Activated CD8-positive, alpha-beta memory T cell treated with anti-CD3 and anti-CD28 coated beads, Interleukin-2, amount 50 U/mL, for 48 hours (primary cell): ENCODE data around the gene FCHO1.
"Not testable (repeated sequence)": the region's sequence is repeated elsewhere in the genome, so short reads cannot be mapped to it uniquely, and the experiment has no call there.

Experiments
- DNase-seq: peaks from one replicate; pipeline ENCODE4 v3.0.0-alpha.2; 2020

The FCHO1 gene

DNA sequence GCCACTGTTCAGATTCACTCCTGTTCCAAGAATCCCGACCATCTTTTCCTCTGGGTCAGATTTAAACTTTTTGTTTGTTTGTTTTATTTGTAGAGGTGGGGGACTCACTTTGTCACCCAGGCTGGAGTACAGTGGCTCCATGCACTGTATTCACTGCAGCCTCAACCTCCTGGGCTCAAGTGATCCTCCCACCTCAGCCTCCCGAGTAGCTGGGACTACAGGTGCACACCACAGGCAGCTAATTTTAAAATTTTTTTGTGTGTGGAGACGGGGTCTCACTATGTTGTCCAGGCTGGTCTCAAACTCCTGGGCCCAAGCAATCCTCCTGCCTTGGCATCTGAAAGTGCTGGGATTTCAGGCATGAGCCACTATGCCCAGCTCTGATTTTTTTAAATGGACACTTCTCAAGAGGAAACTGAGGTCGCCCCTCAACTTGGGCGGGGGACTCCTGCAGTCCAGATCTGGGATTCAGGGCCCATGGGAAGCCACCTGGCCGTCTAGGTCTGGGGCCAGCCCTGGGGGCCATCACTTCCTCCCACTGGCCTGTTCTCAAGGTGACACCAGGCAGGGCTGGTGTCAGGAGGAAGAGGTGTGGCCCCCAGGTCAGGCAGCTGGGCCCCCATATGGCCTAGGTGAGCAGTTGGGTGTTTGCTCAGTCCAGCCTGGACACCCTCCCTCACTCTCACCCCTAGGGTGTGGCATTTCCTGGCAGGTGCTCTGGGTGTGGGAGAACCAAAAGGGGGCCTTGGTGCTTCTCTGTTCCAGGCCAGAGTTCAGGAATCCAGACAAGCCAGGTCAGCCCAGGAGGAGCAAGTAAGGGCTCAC is 44.9 kb downstream of the FCHO1 start:
- DNase-seq = no peak

DNA sequence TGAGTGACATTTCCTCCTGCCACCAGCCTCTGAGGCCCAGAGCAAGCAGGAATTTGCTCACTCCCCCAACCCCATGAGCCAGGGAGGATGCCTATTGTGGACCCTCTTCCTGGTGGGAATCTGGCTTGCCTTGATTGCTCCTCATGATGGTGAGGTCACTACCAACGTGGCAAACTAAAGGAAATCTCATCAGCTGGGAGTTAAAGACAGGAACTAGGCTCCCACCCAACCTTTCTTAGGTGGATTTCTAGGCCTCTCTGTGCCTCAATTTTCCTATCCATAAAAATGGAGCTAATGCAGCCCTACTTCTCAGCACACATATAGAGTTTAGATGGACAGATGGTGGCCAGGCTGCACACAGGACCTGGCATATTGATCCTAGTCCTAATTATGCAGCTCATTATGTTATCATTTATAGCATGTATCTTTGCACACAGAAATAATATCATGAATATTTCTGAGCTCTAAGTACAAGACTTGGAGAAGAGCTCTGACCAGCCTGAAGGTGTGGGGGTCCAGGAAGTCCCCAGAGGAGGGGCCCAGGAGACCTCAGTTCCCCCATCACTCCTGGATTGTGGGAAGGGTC is 45.7 kb downstream of the FCHO1 start:
- no peak for DNase-seq

DNA sequence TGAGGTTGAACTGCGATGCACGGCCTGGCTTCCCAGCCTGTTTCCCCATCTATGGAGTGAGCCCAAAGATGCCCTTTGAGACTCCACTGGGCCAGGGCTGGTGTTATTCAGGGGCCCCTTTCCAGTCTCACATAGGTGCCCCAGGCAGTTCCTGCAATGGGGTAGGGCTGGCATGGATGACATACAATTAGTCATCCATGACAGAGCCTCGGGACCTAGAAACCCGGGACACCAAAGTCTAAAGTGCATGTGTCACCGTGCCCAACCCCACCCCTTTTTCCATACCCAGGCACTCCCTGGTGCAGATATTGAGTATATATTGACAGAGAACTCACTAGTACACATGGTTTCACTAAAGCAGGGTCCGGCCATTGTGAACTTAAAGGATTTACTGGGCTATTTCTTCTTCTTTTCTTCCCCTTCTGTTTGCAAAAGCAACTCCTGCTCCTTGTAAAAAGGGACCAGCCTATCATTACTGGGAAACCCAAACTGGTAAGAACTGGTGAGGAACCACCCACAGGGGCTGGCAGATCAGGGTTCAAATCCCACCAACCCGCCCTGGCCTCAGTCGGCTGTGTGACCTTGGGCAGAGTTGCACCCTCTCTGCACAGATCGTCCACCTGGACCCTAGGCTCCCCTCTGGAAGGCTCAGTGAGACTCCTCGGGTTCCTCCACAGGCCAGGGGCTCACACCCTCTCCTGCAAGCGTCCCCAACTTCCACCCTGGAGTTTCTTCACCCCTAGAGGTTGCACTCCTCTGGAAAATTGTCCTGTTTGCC is 46.3 kb downstream of the FCHO1 start:
- peak; percentile 66 for DNase-seq

DNA sequence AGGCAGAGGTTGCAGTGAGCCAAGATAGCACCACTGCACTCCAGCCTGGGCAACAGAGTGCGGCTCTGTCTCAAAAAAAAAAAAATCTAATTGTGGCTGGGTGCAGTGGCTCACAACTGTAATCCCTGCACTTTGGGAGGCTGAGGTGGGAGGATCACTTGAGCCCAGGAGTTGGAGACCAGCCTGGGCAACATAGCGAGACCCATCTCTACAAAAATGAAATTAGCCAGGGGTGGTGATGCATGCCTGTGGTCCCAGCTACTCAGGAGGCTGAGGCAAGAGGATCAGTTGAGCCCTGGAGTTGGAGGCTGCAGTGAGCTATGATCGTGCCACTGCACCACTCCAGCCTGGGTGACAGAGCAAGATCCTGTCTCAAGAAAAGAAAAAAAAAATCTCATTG is 47.3 kb downstream of the FCHO1 start:
- not testable (repeated sequence) for DNase-seq

DNA sequence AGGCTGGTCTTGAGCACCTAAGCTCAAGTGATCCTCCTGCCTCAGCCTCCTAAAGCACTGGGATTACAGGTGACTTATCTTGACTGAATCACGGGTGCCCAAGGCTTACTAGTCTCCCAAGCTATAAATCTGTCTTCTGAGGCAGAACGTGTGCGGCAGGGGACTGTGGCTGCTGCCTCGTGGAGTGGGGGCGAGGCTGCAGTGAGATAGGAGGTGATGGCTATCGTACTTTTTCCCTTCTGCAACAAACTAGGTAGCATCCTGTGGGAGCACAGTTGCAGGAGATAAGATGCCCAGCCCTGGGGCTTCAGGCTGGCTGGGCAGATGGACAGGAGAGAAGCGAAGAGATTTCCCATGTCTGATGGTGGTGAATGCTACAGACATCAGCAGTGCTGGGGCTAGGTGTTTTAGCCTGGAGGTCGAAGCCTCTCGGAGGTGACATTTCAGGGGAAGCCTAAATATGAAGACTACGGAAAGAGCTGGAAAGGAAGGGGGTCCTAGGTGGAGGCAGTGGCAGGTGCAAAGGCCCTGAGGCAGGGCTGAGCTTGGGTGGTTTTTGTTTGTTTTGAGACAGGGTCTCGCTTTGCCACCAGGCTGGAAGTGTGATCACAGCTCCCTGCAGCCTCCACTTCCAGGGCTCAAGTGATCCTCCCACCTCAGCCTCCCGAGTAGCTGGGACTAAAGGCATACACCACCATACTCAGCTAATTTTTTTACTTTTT is 51.0 kb downstream of the FCHO1 start:
- no peak for DNase-seq

DNA sequence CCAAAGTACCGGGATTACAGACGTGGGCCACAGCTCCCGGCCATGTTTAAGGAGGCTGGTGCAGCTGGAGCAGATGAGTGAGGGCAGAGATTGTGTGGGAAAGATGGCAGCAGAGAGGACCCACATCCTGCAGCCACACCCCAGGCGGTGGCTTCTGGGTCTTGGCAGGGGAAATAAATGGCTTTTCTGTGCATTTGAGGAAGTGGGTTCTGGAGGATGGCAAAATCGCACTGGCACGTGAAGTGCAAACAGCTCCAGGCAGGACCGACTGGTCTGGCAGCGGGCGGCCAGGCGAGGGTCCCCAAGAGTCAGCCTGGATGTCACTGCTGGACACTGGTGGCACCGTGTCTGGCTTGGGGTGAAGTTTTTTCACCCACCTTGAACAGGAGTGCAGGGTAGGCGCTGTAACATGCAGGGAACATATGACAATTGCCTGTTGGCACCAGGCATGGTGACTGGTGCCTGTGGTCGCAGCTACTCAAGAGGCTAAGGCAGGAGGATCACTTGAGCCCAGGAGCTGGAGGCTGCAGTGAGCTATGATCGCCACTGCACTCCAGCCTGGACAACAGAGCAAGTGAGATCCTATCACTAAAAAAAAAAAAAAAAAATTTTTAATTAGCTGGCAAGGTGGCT is 52.1 kb downstream of the FCHO1 start:
- no peak for DNase-seq

DNA sequence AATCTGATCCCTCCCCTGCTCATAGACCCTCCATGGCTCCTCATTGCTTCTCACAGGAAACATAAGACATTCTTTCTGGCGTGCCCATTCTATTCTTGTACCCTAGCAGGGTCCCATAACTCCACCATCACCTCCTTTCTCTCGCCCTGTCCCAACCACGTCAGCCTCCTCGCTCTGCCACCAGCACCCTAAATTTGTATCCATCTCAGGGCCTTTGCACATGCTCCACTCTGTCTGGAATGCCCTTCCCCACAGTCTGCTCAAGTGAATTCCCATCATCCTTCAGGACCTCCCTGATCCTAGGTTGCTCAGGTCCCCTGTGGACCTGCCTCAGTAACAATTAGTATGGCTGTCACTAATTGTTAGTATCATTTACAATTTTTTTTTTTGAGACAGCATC is 54.1 kb downstream of the FCHO1 start:
- DNase-seq = no peak

DNA sequence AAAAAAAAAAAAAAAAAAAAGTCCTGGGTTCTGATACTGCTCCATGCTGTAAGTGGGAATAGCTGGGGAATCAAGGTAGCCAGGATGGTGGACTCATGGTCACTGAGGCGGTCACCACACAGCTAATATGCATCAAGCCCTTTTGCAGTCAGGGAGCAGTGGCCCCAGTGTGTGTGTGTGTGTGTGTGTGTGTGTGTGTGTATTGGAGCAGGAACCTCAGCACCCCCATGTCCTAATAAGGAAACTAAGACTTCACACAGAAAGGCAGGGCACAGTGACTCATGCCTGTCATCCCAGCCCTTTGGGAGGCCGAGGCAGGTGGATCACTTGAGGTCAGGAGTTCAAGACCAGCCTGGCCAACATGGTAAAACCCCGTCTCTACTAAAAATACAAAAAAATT is 55.7 kb downstream of the FCHO1 start:
- DNase-seq = no peak

DNA sequence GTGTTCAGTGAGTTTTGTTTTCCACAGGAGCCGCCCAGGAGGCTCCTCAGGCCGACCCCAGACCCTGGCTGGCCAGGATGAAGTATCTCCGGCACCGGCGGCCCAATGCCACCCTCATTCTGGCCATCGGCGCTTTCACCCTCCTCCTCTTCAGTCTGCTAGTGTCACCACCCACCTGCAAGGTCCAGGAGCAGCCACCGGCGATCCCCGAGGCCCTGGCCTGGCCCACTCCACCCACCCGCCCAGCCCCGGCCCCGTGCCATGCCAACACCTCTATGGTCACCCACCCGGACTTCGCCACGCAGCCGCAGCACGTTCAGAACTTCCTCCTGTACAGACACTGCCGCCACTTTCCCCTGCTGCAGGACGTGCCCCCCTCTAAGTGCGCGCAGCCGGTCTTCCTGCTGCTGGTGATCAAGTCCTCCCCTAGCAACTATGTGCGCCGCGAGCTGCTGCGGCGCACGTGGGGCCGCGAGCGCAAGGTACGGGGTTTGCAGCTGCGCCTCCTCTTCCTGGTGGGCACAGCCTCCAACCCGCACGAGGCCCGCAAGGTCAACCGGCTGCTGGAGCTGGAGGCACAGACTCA is 56.5 kb downstream of the FCHO1 start:
- DNase-seq = no peak

DNA sequence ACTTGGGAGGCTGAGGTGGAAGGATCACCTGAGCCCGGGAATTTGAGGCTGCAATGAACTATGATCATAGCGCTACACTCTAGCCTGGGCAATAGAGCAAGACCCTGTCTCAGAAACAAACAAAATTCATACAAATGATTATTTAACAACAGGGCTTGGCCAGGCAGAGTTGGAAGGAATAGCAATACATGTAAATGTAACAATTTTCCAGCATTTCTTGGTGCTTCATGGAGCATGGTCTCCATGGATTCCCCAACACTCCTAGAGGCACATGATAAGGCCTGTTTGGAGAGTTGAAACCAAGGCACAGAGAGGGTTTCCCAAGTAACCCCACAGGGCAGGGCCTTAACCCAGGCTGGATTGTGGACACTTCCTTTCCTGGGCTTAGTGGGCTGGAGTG is 59.8 kb downstream of the FCHO1 start:
- DNase-seq = no peak

DNA sequence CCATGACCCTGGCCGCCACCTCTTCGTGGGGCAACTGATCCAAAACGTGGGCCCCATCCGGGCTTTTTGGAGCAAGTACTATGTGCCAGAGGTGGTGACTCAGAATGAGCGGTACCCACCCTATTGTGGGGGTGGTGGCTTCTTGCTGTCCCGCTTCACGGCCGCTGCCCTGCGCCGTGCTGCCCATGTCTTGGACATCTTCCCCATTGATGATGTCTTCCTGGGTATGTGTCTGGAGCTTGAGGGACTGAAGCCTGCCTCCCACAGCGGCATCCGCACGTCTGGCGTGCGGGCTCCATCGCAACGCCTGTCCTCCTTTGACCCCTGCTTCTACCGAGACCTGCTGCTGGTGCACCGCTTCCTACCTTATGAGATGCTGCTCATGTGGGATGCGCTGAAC is 60.4 kb downstream of the FCHO1 start:
- DNase-seq = no peak

DNA sequence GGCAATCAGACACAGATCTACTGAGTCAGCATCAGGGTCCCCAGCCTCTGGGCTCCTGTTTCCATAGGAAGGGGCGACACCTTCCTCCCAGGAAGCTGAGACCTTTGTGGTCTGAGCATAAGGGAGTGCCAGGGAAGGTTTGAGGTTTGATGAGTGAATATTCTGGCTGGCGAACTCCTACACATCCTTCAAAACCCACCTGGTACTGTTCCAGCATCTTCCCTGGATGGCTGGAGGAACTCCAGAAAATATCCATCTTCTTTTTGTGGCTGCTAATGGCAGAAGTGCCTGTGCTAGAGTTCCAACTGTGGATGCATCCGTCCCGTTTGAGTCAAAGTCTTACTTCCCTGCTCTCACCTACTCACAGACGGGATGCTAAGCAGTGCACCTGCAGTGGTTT is 60.8 kb downstream of the FCHO1 start:
- DNase-seq = no peak

DNA sequence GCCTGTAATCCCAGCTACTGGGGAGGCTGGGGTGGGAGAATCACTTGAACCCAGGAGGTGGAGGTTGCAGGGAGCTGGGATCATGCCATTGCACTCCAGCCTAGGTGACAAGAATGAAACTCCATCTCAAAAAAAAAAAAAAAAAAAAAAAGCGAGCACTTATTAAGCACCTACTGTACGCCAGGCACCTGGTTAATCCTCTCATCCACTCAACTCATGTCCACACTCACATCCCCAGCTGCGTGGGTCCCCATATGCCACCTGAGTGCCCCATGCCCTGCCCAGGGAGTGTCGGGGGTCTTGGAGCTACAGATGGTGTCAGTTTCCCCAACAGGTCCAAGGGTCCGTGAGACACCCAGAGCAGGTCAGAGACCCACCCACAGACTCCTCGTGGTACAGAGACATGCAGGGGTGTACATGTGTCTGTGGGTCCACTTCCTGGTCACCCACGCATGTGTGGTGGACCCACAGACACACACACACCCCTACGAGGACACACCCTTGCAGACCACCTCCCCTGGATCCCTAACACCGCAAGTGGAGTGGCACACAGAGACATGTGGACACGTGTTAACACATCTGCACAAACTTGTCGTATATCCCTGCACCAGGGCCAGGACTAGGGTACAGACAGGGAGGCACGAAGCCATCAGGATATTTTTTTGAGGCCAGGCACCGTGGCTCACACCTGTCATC is 66.5 kb downstream of the FCHO1 start:
- no peak for DNase-seq

DNA sequence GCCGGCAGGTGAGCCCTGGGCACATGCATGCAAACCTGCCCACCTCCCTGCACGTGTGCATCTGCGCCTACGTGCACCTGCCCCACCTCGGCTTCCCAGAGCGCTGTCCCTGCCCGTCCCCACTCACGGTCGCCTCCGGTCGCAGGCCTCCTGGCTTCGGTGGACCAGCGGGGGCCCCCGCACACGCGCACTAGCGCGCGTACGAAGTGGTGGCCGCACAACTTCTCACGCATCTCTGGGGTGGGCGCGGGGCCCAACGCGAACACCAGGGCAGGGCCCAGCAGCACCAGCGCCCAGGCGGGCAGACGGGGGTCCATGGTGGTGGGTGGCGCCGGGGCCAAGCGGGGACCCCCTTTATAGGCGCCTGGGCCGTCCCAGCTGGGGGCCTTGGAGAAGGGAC is 69.9 kb downstream of the FCHO1 start, which contains the start of gene INSL3:
INSL3 (minus strand) TSS at position 330 of the 400 bp plus-strand sequence; CDS start at position 317, 13 bp downstream.
- no peak for DNase-seq

DNA sequence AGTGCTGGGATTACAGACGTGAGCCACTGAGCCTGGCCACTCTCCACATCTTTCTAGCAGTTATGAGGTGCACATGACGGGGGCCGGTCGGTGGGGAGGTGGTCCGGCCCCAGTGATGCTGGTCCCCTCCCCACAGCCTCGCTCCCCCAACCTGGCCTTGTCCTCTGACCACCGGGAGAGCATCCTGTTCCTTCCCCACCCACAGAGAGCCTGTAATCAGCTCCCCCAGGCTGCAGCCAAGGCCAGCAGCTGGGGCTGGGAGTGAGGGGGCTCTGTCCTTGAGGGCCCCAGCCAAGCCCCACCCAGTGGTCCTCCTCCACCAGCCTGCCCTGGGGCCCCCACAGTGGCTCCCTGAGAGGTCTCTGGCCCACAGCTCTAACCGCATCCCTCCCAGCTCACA is 73.1 kb downstream of the FCHO1 start:
- DNase-seq = no peak

DNA sequence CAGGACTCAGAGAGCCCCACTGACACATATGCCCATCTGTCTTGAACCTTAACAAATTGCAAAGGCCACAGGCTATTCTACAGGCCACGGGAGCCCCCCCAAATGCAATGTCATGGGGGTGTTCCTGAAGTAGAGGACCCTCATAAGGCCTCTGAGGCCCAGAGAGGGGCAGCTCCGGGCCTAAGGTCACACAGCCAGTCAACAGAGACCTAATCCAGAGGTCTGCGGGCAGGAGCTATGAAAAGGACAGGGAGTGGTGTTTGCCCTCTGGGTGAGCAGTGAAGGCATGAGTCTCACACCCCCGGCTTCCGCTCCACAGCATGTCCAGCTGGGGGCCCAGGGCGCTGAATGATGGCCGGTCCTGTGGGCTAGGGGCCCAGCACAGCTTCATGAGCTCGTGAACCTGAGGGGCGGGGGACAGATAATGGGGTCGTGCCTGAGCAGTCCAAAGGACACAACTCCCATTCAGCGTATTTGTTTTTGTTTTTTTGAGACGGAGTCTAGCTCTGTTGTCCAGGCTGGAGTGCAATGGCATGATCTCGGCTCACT is 75.3 kb downstream of the FCHO1 start:
- DNase-seq = no peak

DNA sequence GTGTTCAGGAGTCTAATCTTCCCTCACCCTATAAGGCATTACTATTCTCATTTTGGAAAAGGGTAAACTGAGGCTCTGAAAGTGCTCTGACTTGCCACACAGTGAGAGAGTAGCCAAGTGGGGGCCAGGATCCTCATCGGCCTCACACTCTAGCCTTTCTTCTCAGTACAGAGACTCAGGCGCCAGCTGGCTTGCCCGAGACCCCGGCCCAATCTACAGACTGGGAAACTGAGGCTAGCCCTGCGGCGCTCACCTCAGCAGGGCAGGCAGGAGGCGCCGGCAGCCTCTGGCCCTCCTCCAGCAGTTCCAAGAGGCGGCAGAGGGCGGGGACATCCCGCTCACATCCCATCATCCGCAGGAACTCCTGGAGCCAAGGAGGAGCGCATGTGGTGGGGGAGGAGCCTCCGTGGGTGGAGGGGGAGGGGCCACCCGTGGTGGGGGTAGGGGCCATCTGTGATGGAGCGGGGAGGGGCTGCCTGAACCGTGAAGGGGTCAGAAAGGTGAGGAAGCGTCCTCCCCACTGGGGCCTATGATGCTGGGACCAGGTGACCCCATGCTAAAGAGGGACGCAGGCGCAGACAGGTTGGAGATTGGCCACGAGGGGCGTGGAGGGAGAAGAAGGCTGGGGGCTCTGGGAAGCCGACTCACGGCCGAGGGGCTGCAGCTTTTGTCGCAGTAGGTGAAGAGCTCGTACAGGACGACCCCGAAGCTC is 78.7 kb downstream of the FCHO1 start:
- no peak for DNase-seq

DNA sequence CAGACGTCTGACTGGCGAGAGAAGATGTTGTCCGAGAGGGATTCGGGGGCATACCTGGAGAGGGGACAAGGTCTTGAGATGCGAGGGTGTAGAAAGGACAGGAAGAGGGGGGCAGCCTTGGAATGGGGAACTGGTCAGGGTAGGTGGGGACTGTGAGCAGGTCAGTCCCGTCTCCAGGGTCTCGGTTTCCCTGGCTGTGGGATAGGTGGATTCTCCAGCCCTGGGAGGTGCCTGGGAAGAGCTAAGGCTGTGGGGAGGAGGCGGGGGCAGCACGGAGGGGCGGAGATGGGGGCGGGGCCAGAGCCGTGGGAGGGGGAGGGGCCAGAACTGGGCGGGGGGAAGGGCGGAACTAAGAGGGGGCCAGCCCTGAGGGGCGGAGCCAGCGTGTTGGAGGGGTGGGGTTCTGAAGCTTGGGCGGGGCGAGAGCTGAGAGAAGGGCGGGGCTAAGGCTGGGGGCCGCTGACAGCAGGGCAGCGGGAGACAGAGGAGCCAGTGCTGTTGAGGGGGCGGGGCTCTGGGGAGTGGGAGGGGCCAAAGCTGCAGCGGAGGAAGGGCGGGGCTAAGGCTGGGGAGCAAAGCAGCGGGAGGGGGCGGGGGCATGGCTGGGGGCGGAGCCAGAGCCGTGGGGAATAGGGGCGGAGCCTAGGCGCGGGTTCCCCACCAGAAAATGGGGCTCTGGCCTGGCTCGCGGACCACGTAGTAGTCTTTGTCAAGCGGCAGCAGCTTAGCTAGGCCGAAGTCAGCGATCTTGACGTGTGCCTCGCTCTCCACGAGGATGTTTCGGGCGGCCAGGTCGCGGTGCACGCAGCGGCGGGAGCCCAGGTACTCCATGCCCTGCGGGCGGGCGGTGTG is 79.5 kb downstream of the FCHO1 start:
- peak; percentile 85 for DNase-seq

DNA sequence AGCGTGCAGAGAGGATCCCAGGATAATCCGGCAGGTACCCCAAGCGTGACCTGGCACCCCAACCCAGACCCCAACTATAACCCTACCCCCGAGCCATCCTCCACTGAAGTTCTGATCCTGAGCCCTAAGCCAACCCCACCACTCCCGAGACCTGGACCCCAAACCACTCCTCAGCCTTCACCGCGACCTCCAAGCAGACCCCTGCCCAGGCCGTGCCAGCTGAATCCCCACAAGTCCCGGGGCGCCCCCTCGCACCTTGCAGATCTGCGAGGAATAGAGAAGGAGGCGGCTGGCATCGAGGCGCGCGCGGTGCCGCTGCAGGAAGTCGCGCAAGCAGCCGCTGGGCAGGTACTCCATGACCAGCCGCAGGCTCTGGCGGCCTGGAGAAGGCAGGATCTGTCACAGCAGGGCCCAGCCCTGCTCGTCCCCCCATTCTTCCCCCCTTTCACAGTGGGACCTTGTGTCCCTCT is 80.2 kb downstream of the FCHO1 start:
- DNase-seq = no peak
